Fibroblast of upper back skin (primary cell): ENCODE data around the gene KRTAP10-2.
"Not testable (repeated sequence)": the region's sequence is repeated elsewhere in the genome, so short reads cannot be mapped to it uniquely, and the experiment has no call there.

ENCODE experiments used
- DNase-seq: peaks from one replicate; pipeline ENCODE4 v3.0.0-alpha.2; 2013

KRTAP10-2 gene

GRCh38 chr21:44564886-44565598 is 13.7 kb upstream of the KRTAP10-2 start:
- DNase-seq = no peak

GRCh38 chr21:44564099-44564498 is 12.8 kb upstream of the KRTAP10-2 start:
- DNase-seq = no peak

- DNase-seq = no peak
Observed at GRCh38 chr21:44558695-44559094, 7.4 kb upstream of the KRTAP10-2 start, which contains the start of gene KRTAP10-3. Gene KRTAP10-3 (minus strand): TSS chr21:44558795. CDS start chr21:44558715, 80 bp downstream.

GRCh38 chr21:44558329-44558675 is 7.0 kb upstream of the KRTAP10-2 start:
- DNase-seq = not testable (repeated sequence)

- no peak for DNase-seq
Observed at GRCh38 chr21:44557491-44558328, 6.4 kb upstream of the KRTAP10-2 start.

DNA sequence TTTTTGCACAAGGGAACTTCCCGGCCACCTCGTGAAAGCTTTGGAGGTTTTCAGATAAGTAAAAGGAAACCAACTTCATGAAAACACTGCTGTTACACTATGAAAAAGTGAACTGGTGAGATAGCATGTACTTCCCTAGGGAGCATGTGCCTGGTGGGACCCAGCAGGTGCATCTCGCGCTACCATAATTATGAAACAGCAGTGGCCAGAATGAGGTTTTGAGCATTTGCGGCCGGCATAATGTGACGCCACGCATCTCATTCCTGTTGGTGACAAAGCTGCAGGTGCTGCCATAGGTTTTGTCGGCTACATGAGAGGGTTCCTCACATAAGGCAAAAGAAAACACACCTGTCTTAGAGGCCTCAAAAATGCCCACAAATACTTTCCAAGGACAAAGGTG is 5.6 kb upstream of the KRTAP10-2 start:
- no peak for DNase-seq

GRCh38 chr21:44555200-44555875 is 4.0 kb upstream of the KRTAP10-2 start:
- DNase-seq = no peak

- DNase-seq = no peak
Observed at GRCh38 chr21:44552681-44553080, 1.4 kb upstream of the KRTAP10-2 start.

- DNase-seq = no peak
Observed at GRCh38 chr21:44552136-44552535, 831 bp upstream of the KRTAP10-2 start.

- DNase-seq = no peak
Observed at GRCh38 chr21:44550807-44551206, 498 bp downstream of the KRTAP10-2 start.

GRCh38 chr21:44550285-44550684 is 1.0 kb downstream of the KRTAP10-2 start:
- not testable (repeated sequence) for DNase-seq

- DNase-seq = no peak
Observed at GRCh38 chr21:44549525-44550211, 1.6 kb downstream of the KRTAP10-2 start.

DNA sequence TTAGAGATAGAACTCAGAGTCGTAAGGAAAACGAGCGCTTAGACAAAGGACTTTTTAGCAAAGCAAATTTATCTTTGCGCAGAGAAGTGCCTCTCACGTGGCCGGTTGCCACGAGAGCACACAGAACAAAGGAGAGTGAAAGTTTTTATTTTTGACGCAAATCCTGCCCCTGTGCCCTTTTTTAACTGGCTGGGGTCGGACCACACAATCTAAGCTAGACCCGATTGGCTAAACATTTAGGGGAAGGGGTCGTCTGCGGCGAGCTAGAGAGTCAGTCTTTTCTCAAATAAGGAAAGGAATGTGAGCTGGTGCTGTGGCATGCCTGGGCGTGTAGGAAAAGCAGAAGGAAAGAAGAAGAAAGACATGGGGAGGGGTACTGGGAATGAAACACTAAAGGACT is 2.4 kb downstream of the KRTAP10-2 start:
- no peak for DNase-seq

GRCh38 chr21:44548381-44548780 is 2.9 kb downstream of the KRTAP10-2 start:
- DNase-seq = no peak

DNA sequence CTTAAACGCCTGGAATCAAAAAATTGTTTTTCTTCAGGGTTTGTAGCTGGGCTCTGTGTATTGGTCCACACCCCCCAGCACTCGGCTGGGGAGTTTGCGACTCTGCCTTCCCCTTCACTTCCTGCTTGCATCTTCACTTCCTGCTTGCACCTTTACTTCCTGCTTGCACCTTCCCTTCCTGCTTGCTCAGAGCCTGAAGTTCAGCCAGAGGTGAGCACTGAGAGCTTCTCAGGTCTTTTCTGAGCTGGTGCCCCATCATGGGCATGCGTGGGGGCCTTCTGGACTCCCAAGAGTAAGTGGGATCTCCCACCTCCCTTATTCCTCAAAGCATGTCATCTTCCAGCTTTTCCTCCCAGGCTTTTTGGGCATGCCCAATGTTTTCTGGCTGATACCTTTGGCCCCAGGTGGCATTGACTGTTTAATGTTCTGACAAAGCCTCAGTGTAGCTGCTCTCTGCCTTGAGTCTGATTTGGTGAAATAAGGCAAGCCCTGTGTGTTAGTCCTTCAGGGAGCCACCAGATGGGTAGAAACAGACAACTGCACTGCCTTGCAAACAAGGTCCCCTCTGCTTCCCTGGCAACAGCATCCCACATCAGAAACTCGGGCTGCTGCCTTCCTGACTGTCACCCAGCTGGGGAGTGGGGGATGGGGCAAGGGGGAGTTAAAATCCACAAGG is 3.5 kb downstream of the KRTAP10-2 start:
- DNase-seq = no peak

DNA sequence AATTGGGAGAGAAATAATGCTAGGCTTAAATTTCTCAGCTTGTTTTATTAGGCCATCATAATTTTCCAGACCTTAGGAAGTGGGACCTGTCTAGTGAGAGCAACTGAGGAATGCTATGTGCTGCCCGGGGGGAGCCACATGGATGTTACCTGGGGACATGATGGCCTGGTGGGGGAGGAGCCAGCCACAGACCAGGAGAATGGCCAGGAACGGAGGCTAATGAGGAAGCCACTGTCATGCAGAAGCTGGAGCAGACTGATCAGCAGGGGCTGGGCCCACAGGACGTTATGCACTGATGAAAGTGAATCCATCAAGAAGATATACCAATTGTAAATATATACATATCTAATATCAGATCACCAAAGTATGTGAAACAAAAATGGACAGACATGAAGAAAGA is 6.7 kb downstream of the KRTAP10-2 start:
- DNase-seq = no peak

DNA sequence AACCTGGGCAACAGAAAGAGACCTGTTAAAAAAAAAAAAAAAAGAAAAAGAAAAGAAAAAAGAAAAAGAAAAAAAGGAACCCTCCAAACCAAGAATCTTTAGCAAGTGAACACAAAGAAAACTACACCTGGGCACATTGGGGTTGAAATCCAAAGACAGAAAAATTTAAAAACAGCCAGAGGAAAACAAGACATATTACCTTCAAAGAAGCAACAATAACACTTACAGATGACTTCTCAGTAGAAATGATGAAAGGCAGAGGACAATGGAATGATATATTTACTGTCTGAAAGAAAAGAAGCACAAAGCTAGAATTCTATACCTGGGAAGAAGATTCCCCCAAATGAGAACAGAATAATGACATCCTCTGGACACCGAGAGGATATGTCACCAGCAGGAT is 8.6 kb downstream of the KRTAP10-2 start:
- no peak for DNase-seq

DNA sequence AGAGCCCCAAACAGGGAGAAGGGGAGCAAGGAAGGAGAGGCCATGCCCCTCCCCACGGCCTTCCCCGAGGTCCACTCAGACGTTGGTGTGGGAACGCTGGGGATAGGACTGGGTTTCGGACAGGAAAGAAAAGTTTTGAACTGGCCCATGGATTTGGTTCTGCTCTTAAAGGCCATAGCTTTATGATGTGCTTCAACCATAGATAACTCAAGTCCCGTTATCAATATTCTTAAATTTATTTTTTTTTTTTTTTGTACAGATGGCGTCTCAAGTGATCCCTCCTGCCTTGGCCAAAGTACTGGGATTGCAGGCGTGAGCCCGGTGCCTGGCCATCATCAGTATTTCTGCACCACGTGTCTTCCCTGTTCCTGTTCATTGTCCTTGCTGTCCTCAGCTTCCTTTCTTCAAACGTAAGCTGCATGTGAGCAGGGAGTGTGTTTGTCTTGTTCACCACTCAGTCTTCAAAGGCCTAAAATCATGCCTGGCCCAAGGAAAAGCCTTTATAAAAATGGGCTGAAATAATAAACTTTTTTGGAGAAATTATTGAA is 10.5 kb downstream of the KRTAP10-2 start:
- DNase-seq = no peak

DNA sequence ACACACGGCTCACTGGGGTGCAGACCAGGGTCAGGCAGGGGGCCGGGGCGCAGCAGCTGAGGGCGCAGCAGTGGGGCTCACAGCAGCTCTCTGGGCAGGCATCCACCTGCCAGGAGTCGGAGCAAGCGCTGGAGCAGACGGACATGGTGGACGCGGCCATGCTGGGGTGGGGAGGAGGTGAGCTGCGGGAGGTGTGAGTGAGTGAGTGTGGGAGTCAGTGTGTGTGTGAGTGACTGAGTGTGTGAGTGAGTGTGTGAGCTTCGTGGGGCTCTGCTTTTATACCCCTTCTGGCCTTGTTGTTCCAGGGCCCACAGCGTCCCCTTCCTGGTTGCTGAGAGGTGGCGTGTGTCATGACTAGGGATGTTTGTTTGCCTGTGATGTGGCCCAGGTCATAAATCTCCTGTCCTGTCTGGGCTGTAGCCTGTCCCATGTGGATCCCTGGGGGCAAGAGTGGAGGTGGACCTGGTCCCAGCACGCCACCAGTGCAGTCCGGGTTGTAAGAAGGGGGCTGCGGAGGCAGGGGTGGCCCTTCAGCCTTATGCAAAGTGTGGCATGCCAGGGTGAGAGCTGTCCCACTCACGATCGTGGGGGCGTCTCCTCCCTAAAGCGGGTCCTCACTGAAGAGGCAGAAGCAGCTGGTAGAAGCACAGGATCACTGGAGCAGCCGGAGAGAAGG is 11.2 kb downstream of the KRTAP10-2 start, which contains the start of gene KRTAP10-1:
Gene KRTAP10-1 (minus strand): TSS at position 205 of the 676 bp plus-strand sequence. CDS start 45 bp downstream, at position 160.
- no peak for DNase-seq

- no peak for DNase-seq
Observed at GRCh38 chr21:44539046-44539445, 12.3 kb downstream of the KRTAP10-2 start.
